H9 (cell line): ENCODE measurements around the gene UBE2V1. TPM values are rescaled to one million over a fixed set of nuclear protein-coding genes. Genes with fewer than 3 reads are reported as not detected.

ENCODE experiments used
- DNase-seq: peaks from one replicate; pipeline ENCODE4 v3.0.0-alpha.2; 2017
- H2AFZ ChIP-seq: one replicate; pipeline ENCODE4 v1.6.1; 2013; ENCODE audit warnings: mild to moderate bottlenecking, low read length, control low read depth, moderate library complexity
- H2AK5ac ChIP-seq: 2 replicates; pipeline ENCODE4 v1.6.1; 2013; ENCODE audit warnings: low read length, control low read depth, mixed read lengths; ENCODE audit not compliant: insufficient read length
- H2BK120ac ChIP-seq: one replicate; pipeline ENCODE4 v1.6.1; 2013; ENCODE audit warnings: low read depth, mild to moderate bottlenecking, low read length, control low read depth, inconsistent platforms; ENCODE audit not compliant: poor library complexity, severe bottlenecking
- H2BK12ac ChIP-seq: 2 replicates; pipeline ENCODE4 v1.6.1; 2013; ENCODE audit warnings: low read length, control low read depth, mixed read lengths, low read depth; ENCODE audit not compliant: insufficient read length
- H2BK15ac ChIP-seq: 2 replicates; pipeline ENCODE4 v1.6.1; 2013; ENCODE audit warnings: low read depth, low read length, control low read depth
- H2BK20ac ChIP-seq: one replicate; pipeline ENCODE4 v1.6.1; 2013; ENCODE audit warnings: low read depth, mild to moderate bottlenecking, low read length, control low read depth, inconsistent platforms; ENCODE audit not compliant: poor library complexity, severe bottlenecking
- H2BK5ac ChIP-seq: 2 replicates; pipeline ENCODE4 v1.6.1; 2013; ENCODE audit warnings: low read length, control low read depth, mixed read lengths; ENCODE audit not compliant: insufficient read length
- H3K14ac ChIP-seq: 2 replicates; pipeline ENCODE4 v1.6.1; 2013; ENCODE audit warnings: low read length, control low read depth; ENCODE audit not compliant: insufficient read depth
- H3K18ac ChIP-seq: 2 replicates; pipeline ENCODE4 v1.6.1; 2013; ENCODE audit warnings: low read depth, mild to moderate bottlenecking, mixed read lengths, low read length, control low read depth; ENCODE audit not compliant: insufficient read length
- H3K23ac ChIP-seq: 2 replicates; pipeline ENCODE4 v1.6.1; 2013; ENCODE audit warnings: low read length, control low read depth, mixed read lengths, low read depth; ENCODE audit not compliant: insufficient read length
- H3K23me2 ChIP-seq: 2 replicates; pipeline ENCODE4 v1.6.1; 2013; ENCODE audit warnings: low read depth, mild to moderate bottlenecking, mixed read lengths, low read length, control low read depth; ENCODE audit not compliant: insufficient read length, poor library complexity, severe bottlenecking
- H3K27ac ChIP-seq: 2 replicates; pipeline ENCODE4 v1.5.1; 2013; ENCODE audit warnings: low read length, control low read depth, mixed read lengths, low read depth; ENCODE audit not compliant: insufficient read length
- H3K27me3 ChIP-seq: 2 replicates; pipeline ENCODE4 v1.6.1; 2013; ENCODE audit warnings: low read length, control low read depth, inconsistent platforms; ENCODE audit not compliant: insufficient read depth
- H3K4ac ChIP-seq: 2 replicates; pipeline ENCODE4 v1.6.1; 2013; ENCODE audit warnings: low read depth, mild to moderate bottlenecking, control low read depth, inconsistent platforms, low read length, moderate library complexity
- H3K4me1 ChIP-seq: 2 replicates; pipeline ENCODE4 v1.6.1; 2013; ENCODE audit warnings: low read length, control low read depth, inconsistent platforms; ENCODE audit not compliant: insufficient read depth
- H3K4me2 ChIP-seq: 2 replicates; pipeline ENCODE4 v1.6.1; 2013; ENCODE audit warnings: low read length, control low read depth, mixed read lengths; ENCODE audit not compliant: insufficient read length, insufficient read depth
- H3K56ac ChIP-seq: 2 replicates; pipeline ENCODE4 v1.6.1; 2013; ENCODE audit warnings: low read depth, mild to moderate bottlenecking, mixed read lengths, low read length, control low read depth; ENCODE audit not compliant: insufficient read length
- H3K79me1 ChIP-seq: 2 replicates; pipeline ENCODE4 v1.6.1; 2013; ENCODE audit warnings: low read depth, mild to moderate bottlenecking, moderate library complexity, low read length, control low read depth, inconsistent platforms; ENCODE audit not compliant: insufficient read depth, poor library complexity, severe bottlenecking
- H3K79me2 ChIP-seq: 2 replicates; pipeline ENCODE4 v1.6.1; 2013; ENCODE audit warnings: low read length, control low read depth, inconsistent platforms; ENCODE audit not compliant: insufficient read depth
- H3K9ac ChIP-seq: 2 replicates; pipeline ENCODE4 v1.6.1; 2013; ENCODE audit warnings: low read length, control low read depth, mixed read lengths; ENCODE audit not compliant: insufficient read length; ENCODE audit errors: extremely low read depth
- H3K9me3 ChIP-seq: one replicate; pipeline ENCODE4 v1.6.1; 2013; ENCODE audit warnings: low read depth, low read length, inconsistent platforms; ENCODE audit not compliant: control insufficient read depth
- H3T11ph ChIP-seq: one replicate; pipeline ENCODE4 v1.6.1; 2013; ENCODE audit warnings: mild to moderate bottlenecking, low read length, control low read depth, inconsistent platforms
- H4K20me1 ChIP-seq: one replicate; pipeline ENCODE4 v1.6.1; 2013; ENCODE audit not compliant: control insufficient read depth, insufficient read length, insufficient read depth
- H4K5ac ChIP-seq: 2 replicates; pipeline ENCODE4 v1.6.1; 2013; ENCODE audit warnings: low read depth, mild to moderate bottlenecking, mixed read lengths, low read length, control low read depth; ENCODE audit not compliant: insufficient read length
- H4K8ac ChIP-seq: replicated peaks from 2 replicates; pipeline ENCODE4 v1.6.1; 2013; ENCODE audit warnings: low read length, control low read depth, mixed read lengths, low read depth; ENCODE audit not compliant: insufficient read length
- H4K91ac ChIP-seq: 2 replicates; pipeline ENCODE4 v1.6.1; 2013; ENCODE audit warnings: low read depth, mild to moderate bottlenecking, moderate library complexity, mixed read lengths, low read length, control low read depth; ENCODE audit not compliant: insufficient read length
- H3K27ac Mint-ChIP-seq, 3 experiments: 2 replicates in 2 of 3; 3 replicates in 1 of 3; pipeline ENCODE4 v1.8.0; 2020 to 2021; ENCODE audit warnings: mixed read lengths in 3 of 3, mild to moderate bottlenecking in 1 of 3, moderate library complexity in 1 of 3
- H3K27me3 Mint-ChIP-seq: 2 replicates; pipeline ENCODE4 v1.8.0; 2021; ENCODE audit warnings: low read depth, mild to moderate bottlenecking, moderate library complexity, mixed read lengths
- H3K36me3 Mint-ChIP-seq, 3 experiments: 2 replicates in 2 of 3; 3 replicates in 1 of 3; pipeline ENCODE4 v1.8.0; 2020 to 2021; ENCODE audit warnings: low read depth in 3 of 3, mixed read lengths in 3 of 3; ENCODE audit not compliant: insufficient read depth in 1 of 3
- H3K4me1 Mint-ChIP-seq, 2 experiments: 2 replicates each; pipeline ENCODE4 v1.8.0; 2020; ENCODE audit warnings: mixed read lengths in 2 of 2
- H3K4me3 Mint-ChIP-seq, 2 experiments: 2 replicates in 1 of 2; 3 replicates in 1 of 2; pipeline ENCODE4 v1.8.0; 2020 to 2021; ENCODE audit warnings: mild to moderate bottlenecking in 2 of 2, mixed read lengths in 2 of 2, moderate library complexity in 1 of 2
- H3K9me3 Mint-ChIP-seq, 2 experiments: 2 replicates in 1 of 2; 3 replicates in 1 of 2; pipeline ENCODE4 v1.8.0; 2020; ENCODE audit warnings: mild to moderate bottlenecking in 2 of 2, mixed read lengths in 2 of 2, moderate library complexity in 1 of 2
- CTCF ChIP-seq: fragments of 200-600 bp; sonication (generic); conservative IDR thresholded peaks from 3 replicates; pipeline ENCODE4 v1.8.0; 2021; ENCODE audit warnings: antibody characterized with exemption, mild to moderate bottlenecking
- WGBS: extraction: QIAGEN DNeasy Blood & Tissue Kit; methylation state at CpG from one replicate; pipeline ENCODE4 v1.1.7; 2013; ENCODE audit warnings: missing lambda C conversion rate, low lambda C conversion rate, mixed read lengths; ENCODE audit not compliant: insufficient read length; ENCODE audit errors: extremely low coverage; 5-methylcytosine and 5-hydroxymethylcytosine counted together
- total RNA-seq: library from RNA; stranded (reverse); gene quantifications from 2 replicates; pipeline ENCODE4 v1.2.1, GENCODE V29; 2021

Gene UBE2V1
- total RNA-seq, 1 experiment from 2014 or later, result 152 TPM

GRCh38 chr20:50149481-50150254, 36.7 kb upstream of the UBE2V1 start:
- H2BK20ac ChIP-seq, result no peak overlapping the region
- no peak overlapping the region for H4K5ac ChIP-seq
- peaks cover 24% of the 10 kb centered on the region; the same call in 1 of the 2 replicates for H3K4me1 ChIP-seq
- H3K9me3 ChIP-seq, result no peaks in the 10 kb centered on the region
- H3K4me1 Mint-ChIP-seq, result peaks cover 47 to 62% of the 10 kb centered on the region in 2 experiments
- H3K27ac ChIP-seq, result no peak overlapping the region
- H3K36me3 Mint-ChIP-seq, result peaks cover 17 to 34% (median 30%) of the 10 kb centered on the region in 3 experiments; a peak in 6 of 7 replicates
- no peaks in the 10 kb centered on the region; the same call in 1 of the 2 replicates for H3K27me3 ChIP-seq
- no peak overlapping the region for H3K4me2 ChIP-seq
- H2BK12ac ChIP-seq, result no peak overlapping the region
- H2BK5ac ChIP-seq, result no peak overlapping the region
- no peak overlapping the region for H4K91ac ChIP-seq
- no peak overlapping the region for H3K23ac ChIP-seq
- H3K27ac Mint-ChIP-seq, result peak overlapping the region; percentile 41 to 54 (median 53); a peak in 3 of 7 replicates
- WGBS, result no CpG with 5 or more reads among the region's 16 CpGs
- H3T11ph ChIP-seq, result no peak overlapping the region
- H3K79me1 ChIP-seq, result peaks cover 14% of the 10 kb centered on the region
- H3K14ac ChIP-seq, result no peak overlapping the region
- H2BK120ac ChIP-seq, result no peak overlapping the region
- DNase-seq, result no peak
- peaks cover 8% of the 10 kb centered on the region for H3K23me2 ChIP-seq
- no peak overlapping the region for H3K4me3 Mint-ChIP-seq
- no peak overlapping the region for H2AK5ac ChIP-seq
- H3K79me2 ChIP-seq, result peaks cover 14% of the 10 kb centered on the region; the same call in 1 of the 2 replicates
- TF ChIP-seq CTCF, result no peak
- H4K20me1 ChIP-seq, result no peaks in the 10 kb centered on the region
- H3K56ac ChIP-seq, result no peak overlapping the region
- no peak overlapping the region for H3K4ac ChIP-seq
- no peak overlapping the region for H3K18ac ChIP-seq
- H2BK15ac ChIP-seq, result no peak overlapping the region
- H3K27me3 Mint-ChIP-seq, result peaks cover 7% of the 10 kb centered on the region
- H2AFZ ChIP-seq, result no peak overlapping the region
- H3K9me3 Mint-ChIP-seq, result no peaks in the 10 kb centered on the region
- H3K9ac ChIP-seq, result no peak overlapping the region
- H4K8ac ChIP-seq, result no peak overlapping the region
